ENCODE results near the gene ATP2C1. TPM values are rescaled to one million over a fixed set of nuclear protein-coding genes. Genes with fewer than 3 reads are reported as not detected.

Gene ATP2C1
- total RNA-seq, 2 experiments from 2014 or later, result 51.3 to 56.2 TPM

DNA sequence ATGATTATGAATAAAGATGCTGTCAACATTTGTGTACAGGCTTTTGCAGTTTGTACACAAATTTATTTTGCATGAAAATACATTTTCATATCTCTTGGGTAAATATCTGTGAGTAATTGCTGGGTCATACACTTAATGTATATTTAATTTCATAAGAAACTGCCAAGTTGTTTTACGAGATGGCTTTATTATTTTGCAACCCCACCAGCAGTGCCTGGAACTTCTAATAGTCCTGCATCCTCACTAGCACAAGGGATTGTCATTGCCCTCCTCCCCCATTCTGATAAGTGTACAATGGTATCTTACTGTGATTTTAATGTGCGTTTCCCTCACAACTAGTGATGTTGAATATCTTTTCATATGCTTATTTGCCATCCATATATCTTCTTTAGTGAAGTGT is 87.6 kb downstream of the ATP2C1 start:
- POLR2A ChIA-PET, result no interaction called here
- H3K27me3 Mint-ChIP-seq, result no peaks in the 10 kb centered on the region
- ATAC-seq (ENCODE audit: low read depth) (no peak), DNase-seq (no peak)
- H3K27ac Mint-ChIP-seq, result no peak overlapping the region
- no peaks in the 10 kb centered on the region for H3K9me3 Mint-ChIP-seq
- H3K4me1 Mint-ChIP-seq, result no peaks in the 10 kb centered on the region
- no peak overlapping the region for H3K4me3 Mint-ChIP-seq
- H3K36me3 Mint-ChIP-seq, result peaks cover 18% of the 10 kb centered on the region

DNA sequence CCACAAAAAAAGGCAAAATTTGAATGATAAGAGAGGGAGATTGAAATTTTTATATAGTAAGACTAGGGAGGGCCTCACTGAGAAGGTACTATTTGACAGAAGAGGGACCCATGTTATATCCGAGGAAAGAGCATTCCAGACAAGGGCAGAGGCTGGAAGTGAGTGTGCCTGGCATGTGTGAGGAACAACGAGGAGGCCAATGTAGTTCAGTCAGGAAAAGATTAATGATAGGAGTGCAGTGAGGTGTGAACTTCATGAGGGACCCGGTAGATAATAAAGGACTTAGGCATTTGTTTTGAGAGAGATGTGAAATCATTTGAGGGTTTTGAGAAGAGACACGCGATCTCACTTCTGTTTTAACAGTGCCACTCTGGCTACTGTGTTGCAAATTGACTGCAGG is 96.4 kb downstream of the ATP2C1 start:
- no peaks in the 10 kb centered on the region for H3K9me3 Mint-ChIP-seq
- H3K36me3 Mint-ChIP-seq, result peaks cover 26% of the 10 kb centered on the region
- no peak for ATAC-seq (ENCODE audit: low read depth)
- no peak for DNase-seq
- no peak overlapping the region for H3K27ac Mint-ChIP-seq
- no peaks in the 10 kb centered on the region for H3K27me3 Mint-ChIP-seq
- no peaks in the 10 kb centered on the region for H3K4me1 Mint-ChIP-seq
- POLR2A ChIA-PET, result no interaction called here
- H3K4me3 Mint-ChIP-seq, result no peak overlapping the region

DNA sequence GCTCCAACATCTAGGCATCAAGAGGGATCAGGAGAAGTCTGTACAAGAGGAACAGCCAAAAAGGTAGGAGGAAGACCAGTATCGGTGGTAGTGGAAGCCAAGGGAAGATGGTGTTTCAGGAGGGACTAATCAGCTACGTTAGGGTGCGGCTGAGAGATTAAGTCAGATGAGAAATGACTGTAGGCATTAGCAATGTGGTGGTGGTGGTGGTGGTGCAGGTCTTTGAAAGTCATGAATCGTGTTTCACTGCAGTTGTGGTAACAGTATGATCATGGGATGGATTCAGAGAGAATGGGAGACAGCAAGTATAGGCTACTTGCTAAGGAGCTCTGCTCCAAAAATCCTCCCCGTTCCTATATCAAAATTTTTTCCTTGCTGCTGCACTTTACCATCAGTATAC is 97.2 kb downstream of the ATP2C1 start:
- no peaks in the 10 kb centered on the region for H3K27me3 Mint-ChIP-seq
- H3K4me3 Mint-ChIP-seq, result no peak overlapping the region
- H3K36me3 Mint-ChIP-seq, result peaks cover 24% of the 10 kb centered on the region
- no peaks in the 10 kb centered on the region for H3K4me1 Mint-ChIP-seq
- ATAC-seq (ENCODE audit: low read depth) (no peak), DNase-seq (no peak)
- no peaks in the 10 kb centered on the region for H3K9me3 Mint-ChIP-seq
- POLR2A ChIA-PET, result no interaction called here
- H3K27ac Mint-ChIP-seq, result no peak overlapping the region

DNA sequence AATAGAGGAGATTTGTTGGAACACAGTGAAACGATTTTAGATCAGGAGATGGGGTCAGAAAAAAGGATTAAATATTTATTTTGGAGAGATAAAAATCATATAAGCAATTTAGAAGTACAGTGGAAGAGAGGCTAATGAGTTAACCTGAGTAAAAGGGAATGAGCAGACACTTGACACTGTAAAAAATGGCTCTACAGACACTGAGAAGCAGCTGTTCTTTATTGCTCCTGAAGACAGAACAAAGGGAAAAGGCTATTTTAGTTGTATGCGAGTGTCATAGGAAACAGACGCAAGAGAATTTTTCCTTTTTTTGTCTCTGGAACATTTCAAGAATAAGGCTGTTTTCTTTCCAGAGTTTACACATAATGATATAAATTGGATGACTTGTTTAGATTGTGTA is 98.5 kb downstream of the ATP2C1 start:
- no peaks in the 10 kb centered on the region for H3K27me3 Mint-ChIP-seq
- no peak overlapping the region for H3K4me3 Mint-ChIP-seq
- H3K27ac Mint-ChIP-seq, result no peak overlapping the region
- no peaks in the 10 kb centered on the region for H3K4me1 Mint-ChIP-seq
- no peaks in the 10 kb centered on the region for H3K9me3 Mint-ChIP-seq
- POLR2A ChIA-PET, result no interaction called here
- no peak for DNase-seq
- peaks cover 23% of the 10 kb centered on the region for H3K36me3 Mint-ChIP-seq
- ATAC-seq (ENCODE audit: low read depth), result no peak

DNA sequence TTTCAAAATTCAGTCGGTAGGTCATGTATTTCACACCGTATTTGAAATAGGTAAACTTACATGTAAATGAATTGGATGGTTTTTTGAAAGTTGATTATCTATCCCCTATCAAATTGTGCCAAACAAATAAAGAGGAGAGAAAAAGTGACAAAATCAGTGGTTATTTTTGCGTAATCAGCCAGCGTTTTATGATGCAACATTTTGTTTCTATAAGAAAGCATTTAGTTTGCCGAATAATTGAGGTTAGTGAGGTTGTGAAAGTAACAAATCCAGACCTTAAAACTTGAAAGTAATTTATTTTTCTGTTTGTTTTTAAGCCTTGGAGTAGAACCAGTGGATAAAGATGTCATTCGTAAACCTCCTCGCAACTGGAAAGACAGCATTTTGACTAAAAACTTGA is 103.4 kb downstream of the ATP2C1 start:
- no peak for DNase-seq
- no peaks in the 10 kb centered on the region for H3K4me1 Mint-ChIP-seq
- no peaks in the 10 kb centered on the region for H3K9me3 Mint-ChIP-seq
- no peaks in the 10 kb centered on the region for H3K27me3 Mint-ChIP-seq
- ATAC-seq (ENCODE audit: low read depth), result no peak
- peaks cover 10% of the 10 kb centered on the region for H3K36me3 Mint-ChIP-seq
- POLR2A ChIA-PET, result no interaction called here
- H3K4me3 Mint-ChIP-seq, result no peak overlapping the region
- H3K27ac Mint-ChIP-seq, result no peak overlapping the region

DNA sequence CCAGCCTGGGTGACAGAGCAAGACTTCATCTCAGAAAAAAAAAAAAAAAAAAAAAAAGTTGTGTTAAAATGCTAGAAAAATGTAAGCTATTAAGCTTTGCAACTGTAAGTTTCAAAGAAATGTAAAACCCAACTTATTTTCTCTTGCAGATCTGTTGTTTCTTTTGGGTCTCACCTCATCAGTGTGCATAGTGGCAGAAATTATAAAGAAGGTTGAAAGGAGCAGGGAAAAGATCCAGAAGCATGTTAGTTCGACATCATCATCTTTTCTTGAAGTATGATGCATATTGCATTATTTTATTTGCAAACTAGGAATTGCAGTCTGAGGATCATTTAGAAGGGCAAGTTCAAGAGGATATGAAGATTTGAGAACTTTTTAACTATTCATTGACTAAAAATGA is 107.2 kb downstream of the ATP2C1 start:
- Mint-ChIP-seq H3K36me3 (peaks cover 19% of the 10 kb centered on the region), H3K4me3 (no peak overlapping the region), H3K27me3 (no peaks in the 10 kb centered on the region), H3K27ac (no peak overlapping the region), H3K9me3 (no peaks in the 10 kb centered on the region), H3K4me1 (peaks cover 9% of the 10 kb centered on the region)
- ATAC-seq (ENCODE audit: low read depth), result no peak
- POLR2A ChIA-PET, result interaction anchor here (0.6 kb wide), 1 partner anchor 31 kb away, joined by 4 read pairs; no protein-coding TSS in a partner anchor
- no peak for DNase-seq

DNA sequence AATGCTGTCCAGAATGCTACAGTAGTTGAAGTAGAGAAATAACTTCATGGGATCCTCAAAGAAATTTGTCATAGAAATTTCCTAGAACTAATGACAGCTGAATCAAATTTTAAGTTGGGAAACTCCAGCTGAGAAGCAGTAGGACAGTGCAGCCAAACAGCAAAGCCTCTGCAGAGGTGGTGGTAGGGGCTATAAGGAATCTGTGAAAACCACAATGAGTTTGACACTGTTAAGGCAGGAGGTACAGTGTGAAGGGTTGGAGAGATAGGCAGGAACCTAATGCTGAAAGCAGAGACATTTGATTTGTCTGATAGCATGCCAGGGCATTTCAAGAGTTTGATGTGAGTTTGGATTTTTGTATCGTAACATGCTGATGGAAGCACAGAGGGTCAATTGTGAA is 110.7 kb downstream of the ATP2C1 start:
- Mint-ChIP-seq H3K36me3 (peaks cover 28% of the 10 kb centered on the region), H3K4me3 (no peak overlapping the region)

DNA sequence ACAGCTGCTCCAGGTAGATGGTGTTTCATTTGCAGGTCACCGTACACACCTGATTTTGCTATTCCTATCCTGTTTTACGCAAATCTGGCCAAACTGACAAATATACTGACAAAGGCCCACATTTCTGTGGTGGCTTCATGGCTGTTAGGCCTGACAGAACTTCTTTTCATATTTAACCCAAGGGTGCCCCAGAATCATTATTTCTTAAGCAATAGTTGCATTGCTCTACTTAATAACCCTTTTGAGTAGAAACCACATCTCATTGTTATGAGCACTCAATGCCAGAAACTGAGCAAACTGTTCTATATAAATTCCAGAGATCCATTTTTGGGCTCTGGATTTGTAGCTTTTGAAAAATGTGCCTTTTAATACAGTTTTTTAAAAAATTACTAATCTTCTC is 113.4 kb downstream of the ATP2C1 start:
- Mint-ChIP-seq H3K27me3 (no peaks in the 10 kb centered on the region), H3K27ac (no peak overlapping the region), H3K9me3 (no peaks in the 10 kb centered on the region), H3K4me3 (no peak overlapping the region), H3K36me3 (peaks cover 28% of the 10 kb centered on the region), H3K4me1 (peaks cover 9% of the 10 kb centered on the region)
- ATAC-seq (ENCODE audit: low read depth), result no peak
- POLR2A ChIA-PET, result no interaction called here
- DNase-seq, result no peak

More for the DNA sequence above, 110.7 kb downstream of the ATP2C1 start:
- H3K4me1 Mint-ChIP-seq, result peaks cover 9% of the 10 kb centered on the region
- ATAC-seq (ENCODE audit: low read depth) (no peak), DNase-seq (no peak)
- no peaks in the 10 kb centered on the region for H3K9me3 Mint-ChIP-seq
- H3K27ac Mint-ChIP-seq, result no peak overlapping the region
- no peaks in the 10 kb centered on the region for H3K27me3 Mint-ChIP-seq
- POLR2A ChIA-PET, result no interaction called here

DNA sequence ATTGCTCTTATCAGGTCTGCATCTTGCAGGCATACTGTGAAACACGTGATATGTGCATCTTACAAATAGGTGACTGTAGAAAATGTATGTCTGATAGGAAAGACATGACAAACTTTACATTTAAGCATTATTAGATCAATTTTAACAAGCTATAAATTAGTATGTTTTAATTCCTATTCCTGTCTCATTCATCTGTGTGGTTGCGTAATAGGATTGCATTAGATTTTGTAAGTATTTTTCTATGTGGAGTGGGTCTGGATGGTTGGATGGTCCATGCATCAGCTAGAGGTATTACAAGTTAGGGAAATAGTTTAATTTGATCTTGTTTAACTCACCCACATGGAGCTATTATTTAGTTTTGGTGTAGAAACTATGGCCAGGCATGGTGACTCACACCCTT is 113.9 kb downstream of the ATP2C1 start:
- Mint-ChIP-seq H3K4me3 (no peak overlapping the region), H3K9me3 (no peaks in the 10 kb centered on the region), H3K27ac (no peak overlapping the region), H3K27me3 (no peaks in the 10 kb centered on the region), H3K4me1 (peaks cover 9% of the 10 kb centered on the region), H3K36me3 (peaks cover 26% of the 10 kb centered on the region)
- ATAC-seq (ENCODE audit: low read depth), result no peak
- DNase-seq, result no peak
- POLR2A ChIA-PET, result no interaction called here

DNA sequence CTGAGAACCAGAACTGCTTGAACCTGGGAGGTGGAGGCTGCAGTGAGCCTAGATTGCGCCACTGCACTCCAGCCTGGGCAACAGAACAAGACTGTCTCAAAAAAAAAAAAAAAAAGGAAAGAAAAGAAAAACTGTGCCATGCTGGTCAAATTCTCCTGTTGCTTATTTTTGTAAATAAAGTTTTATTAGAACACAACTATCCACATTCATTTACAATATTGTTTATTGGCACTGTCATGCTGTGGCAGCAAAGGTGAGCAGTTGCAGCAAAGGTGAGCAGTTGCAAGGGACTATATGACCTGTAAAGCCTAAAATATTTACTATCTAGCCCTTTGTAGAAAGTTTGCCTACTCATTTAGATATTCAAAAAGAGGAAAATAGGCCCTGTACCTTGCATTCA is 114.4 kb downstream of the ATP2C1 start:
- Mint-ChIP-seq H3K4me3 (no peak overlapping the region), H3K36me3 (peaks cover 29% of the 10 kb centered on the region), H3K9me3 (no peaks in the 10 kb centered on the region), H3K4me1 (peaks cover 8% of the 10 kb centered on the region), H3K27me3 (no peaks in the 10 kb centered on the region), H3K27ac (no peak overlapping the region)
- no peak for ATAC-seq (ENCODE audit: low read depth)
- no peak for DNase-seq
- POLR2A ChIA-PET, result no interaction called here

DNA sequence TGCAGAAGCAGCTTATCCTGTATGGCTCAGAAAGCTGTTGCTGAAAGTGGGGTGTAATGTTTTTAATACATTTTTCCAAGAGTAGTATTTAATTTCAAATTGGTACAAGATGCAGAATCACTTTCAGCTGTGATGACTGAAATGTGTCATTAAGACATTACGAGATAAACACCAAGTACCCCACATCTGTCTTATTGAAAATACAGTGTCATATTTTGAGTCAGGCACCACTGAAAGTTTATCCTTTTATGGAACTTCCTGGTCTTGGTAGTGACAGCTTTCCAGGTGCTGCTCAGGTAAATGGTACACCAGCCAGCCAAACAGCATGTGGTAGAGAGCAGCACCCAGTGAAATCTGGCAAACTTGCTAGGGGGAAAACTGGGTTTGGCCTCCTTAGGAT is 115.8 kb downstream of the ATP2C1 start:
- Mint-ChIP-seq H3K4me3 (no peak overlapping the region), H3K4me1 (peaks cover 4% of the 10 kb centered on the region), H3K27me3 (no peaks in the 10 kb centered on the region), H3K9me3 (no peaks in the 10 kb centered on the region), H3K36me3 (peaks cover 29% of the 10 kb centered on the region), H3K27ac (no peak overlapping the region)
- POLR2A ChIA-PET, result interaction anchor here (1.2 kb wide), 1 partner anchor 17 kb away, joined by 4 read pairs; the partner anchor contains the start of genes ASTE1 and NEK11
- ATAC-seq (ENCODE audit: low read depth) (no peak), DNase-seq (no peak)

DNA sequence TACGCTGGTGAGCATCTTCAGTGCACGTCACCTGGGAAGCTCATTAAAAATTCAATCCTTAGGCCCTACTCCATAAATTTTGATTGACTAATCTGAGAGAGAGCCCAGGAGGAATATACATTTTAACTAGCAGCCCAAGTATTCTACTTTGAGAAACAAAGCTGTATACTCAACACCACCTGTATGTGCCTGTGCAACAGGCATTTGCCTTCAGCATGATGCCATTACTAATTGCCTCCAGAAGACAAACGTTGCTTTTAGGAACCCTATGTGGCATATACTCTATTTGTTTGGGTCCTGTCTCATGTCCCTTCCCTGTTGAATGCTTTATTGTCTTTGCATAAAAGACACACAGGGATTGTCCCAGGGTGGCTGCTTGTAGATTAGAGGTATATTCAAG is 125.1 kb downstream of the ATP2C1 start:
- Mint-ChIP-seq H3K9me3 (no peaks in the 10 kb centered on the region), H3K27me3 (no peaks in the 10 kb centered on the region), H3K4me3 (no peak overlapping the region), H3K4me1 (peaks cover 17% of the 10 kb centered on the region), H3K27ac (no peak overlapping the region), H3K36me3 (peaks cover 33% of the 10 kb centered on the region)
- ATAC-seq (ENCODE audit: low read depth), result no peak
- no peak for DNase-seq
- POLR2A ChIA-PET, result no interaction called here

DNA sequence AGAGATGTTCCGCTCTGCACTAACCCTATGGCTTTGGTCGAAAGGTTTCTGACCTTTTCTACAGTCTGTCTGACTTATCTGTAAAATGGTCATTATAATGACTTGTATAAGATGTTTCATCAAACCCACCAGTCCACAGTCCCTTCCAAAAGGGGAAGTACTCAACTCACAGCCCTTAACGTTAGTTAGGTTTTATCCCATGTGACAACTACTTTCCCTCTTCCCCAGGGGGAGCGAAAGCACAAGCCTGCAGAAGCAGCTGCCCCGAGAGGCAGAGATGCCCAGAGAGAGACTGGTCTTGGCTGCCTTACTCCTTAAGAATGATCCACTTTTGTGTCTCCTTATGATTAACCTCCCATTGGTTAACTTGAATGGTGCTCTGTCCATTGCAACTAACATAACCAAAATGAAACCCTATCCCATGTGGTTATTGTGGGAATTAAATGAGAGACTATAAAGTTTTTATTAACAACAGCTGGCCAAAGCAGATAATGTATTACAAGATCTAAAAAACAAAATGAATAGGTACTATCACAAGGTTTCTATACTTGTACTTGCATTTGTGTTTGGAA is 126.3 kb downstream of the ATP2C1 start:
- H3K4me1 Mint-ChIP-seq, result peaks cover 26% of the 10 kb centered on the region
- H3K27ac Mint-ChIP-seq, result no peak overlapping the region
- DNase-seq, result no peak
- H3K9me3 Mint-ChIP-seq, result no peaks in the 10 kb centered on the region
- ATAC-seq (ENCODE audit: low read depth), result no peak
- POLR2A ChIA-PET, result no interaction called here
- no peaks in the 10 kb centered on the region for H3K27me3 Mint-ChIP-seq
- H3K4me3 Mint-ChIP-seq, result no peak overlapping the region
- peaks cover 43% of the 10 kb centered on the region for H3K36me3 Mint-ChIP-seq

DNA sequence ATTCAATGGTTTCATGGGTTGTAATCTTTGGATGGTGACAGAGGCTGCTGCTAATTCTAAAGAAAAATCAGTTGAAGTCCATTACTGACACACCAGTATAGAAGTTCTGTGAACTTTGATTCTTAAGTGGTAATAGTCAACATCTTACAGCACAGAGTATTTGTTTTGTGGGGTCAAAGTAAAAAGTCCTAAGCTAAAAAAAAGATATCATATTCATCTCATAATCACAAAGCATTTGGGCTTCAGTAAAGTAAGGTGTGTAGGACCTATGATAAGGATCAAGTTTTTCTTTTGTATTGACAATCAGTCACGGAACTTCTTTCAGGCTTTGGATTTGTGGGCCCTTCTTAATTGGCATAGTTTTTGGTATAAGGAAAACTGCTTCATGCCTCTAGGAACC is 131.7 kb downstream of the ATP2C1 start:
- Mint-ChIP-seq H3K27ac (peak overlapping the region; percentile 93), H3K36me3 (peaks cover 31% of the 10 kb centered on the region), H3K27me3 (no peaks in the 10 kb centered on the region), H3K9me3 (no peaks in the 10 kb centered on the region), H3K4me3 (peak overlapping the region; percentile 86), H3K4me1 (peaks cover 36% of the 10 kb centered on the region)
- no peak for ATAC-seq (ENCODE audit: low read depth)
- POLR2A ChIA-PET, result interaction anchor here (1.0 to 3.9 kb wide), 9 partner anchors 9 to 1392 kb away, joined by 3 to 27 read pairs (median 5); partner anchors contain the start of genes ATP2C1 and DNAJC13
- no peak for DNase-seq
